ENCODE measurements around the gene RDH8. TPM values are rescaled to one million over a fixed set of nuclear protein-coding genes. Genes with fewer than 3 reads are reported as not detected.

Gene RDH8
- total and polyA plus RNA-seq, 4 donors, result not detected

DNA sequence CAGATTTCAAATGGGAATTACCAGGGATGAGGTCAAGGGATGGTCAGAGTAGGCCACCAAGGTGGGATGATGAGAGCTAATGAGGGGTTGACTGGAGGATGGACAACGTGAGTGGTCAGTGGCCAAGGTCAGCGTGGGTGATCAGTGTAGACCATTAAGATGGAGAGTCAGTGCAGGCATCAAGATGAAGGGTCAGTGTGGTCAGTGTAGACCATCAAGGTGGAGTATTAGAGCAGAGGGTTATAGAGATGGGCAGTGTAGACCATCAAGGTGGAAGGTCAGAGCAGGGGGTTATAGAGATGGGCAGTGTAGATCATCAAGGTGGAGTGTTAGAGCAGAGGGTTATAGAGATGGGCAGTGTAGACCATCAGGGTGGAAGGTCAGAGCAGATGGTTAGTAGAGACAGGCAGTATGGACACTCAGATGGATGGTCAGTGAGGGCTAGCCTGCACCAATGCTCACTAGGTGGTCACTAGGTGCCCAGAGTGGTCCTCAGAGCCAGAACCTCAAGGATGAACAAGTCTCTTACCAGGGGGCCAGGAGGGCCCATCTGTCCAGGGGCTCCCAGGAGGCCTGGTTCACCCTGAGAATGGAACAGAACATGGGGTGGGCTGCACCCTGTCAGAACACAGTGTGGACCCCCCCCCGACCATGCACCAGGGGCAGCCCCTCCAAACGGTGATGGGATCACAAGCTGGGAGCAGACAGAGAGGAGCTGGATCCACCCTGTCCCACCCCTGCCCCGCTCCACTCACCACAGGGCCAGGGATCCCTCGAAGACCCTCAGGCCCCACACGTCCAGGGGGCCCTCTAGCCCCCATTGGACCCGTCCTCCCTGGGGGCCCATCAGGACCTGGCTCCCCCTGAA is 44.2 kb upstream of the RDH8 start:
- Histone ChIP-seq H3K36me3 (ENCODE audit: control insufficient read depth in 4 of 4, insufficient read depth in 4 of 4, low read length in 4 of 4) (no peaks in the 10 kb centered on the region), H3K9me3 (ENCODE audit: control insufficient read depth in 4 of 4, insufficient read depth in 3 of 4, low read length in 3 of 4) (peaks cover 0 to 4% (median 0%) of the 10 kb centered on the region in 4 donors), H3K27ac (ENCODE audit: low read depth in 1 of 2, low read length in 1 of 2) (no peak overlapping the region), H3K4me1 (ENCODE audit: control insufficient read depth in 5 of 5, insufficient read depth in 5 of 5, low read length in 5 of 5) (no peaks in the 10 kb centered on the region), H3K27me3 (ENCODE audit: control insufficient read depth in 3 of 3, insufficient read depth in 3 of 3, low read length in 2 of 3) (peaks cover 4 to 28% (median 22%) of the 10 kb centered on the region in 3 donors), H3K4me3 (no peak overlapping the region), H3K9ac (ENCODE audit: insufficient read depth in 1 of 2, low read length in 2 of 2) (no peak overlapping the region)
- WGBS, 2 donors, result 73 to 75% methylated on average over 6 to 8 of the region's 8 CpGs
- ATAC-seq (ENCODE audit: insufficient read depth, low FRiP score) (no peak), DNase-seq (no peak)
- TF ChIP-seq, protein P1, sequence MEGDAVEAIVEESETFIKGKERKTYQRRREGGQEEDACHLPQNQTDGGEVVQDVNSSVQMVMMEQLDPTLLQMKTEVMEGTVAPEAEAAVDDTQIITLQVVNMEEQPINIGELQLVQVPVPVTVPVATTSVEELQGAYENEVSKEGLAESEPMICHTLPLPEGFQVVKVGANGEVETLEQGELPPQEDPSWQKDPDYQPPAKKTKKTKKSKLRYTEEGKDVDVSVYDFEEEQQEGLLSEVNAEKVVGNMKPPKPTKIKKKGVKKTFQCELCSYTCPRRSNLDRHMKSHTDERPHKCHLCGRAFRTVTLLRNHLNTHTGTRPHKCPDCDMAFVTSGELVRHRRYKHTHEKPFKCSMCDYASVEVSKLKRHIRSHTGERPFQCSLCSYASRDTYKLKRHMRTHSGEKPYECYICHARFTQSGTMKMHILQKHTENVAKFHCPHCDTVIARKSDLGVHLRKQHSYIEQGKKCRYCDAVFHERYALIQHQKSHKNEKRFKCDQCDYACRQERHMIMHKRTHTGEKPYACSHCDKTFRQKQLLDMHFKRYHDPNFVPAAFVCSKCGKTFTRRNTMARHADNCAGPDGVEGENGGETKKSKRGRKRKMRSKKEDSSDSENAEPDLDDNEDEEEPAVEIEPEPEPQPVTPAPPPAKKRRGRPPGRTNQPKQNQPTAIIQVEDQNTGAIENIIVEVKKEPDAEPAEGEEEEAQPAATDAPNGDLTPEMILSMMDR (IDR thresholded peaks at IDR 0.05; ENCODE audit: control extremely low read depth, extremely low read depth), result no peak

DNA sequence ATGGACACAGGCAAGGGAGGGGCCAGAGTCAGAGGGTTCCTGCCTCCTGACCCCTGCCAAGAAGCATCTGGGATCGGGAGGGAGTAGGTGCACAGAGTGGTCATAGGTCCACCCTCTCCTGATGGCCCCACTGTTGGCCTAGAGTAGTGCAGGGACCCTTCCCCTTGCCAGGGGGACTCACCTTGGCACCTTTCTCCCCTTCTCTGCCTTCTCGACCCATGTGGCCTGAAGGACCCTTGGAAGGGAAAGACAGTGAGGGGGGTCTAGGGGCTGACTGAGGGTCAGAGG is 43.7 kb upstream of the RDH8 start:
- no peak overlapping the region for H3K4me3 ChIP-seq
- TF ChIP-seq, protein P1 (IDR thresholded peaks at IDR 0.05; ENCODE audit: control extremely low read depth, extremely low read depth), result no peak
- H3K4me1 ChIP-seq (ENCODE audit: control insufficient read depth in 5 of 5, insufficient read depth in 5 of 5, low read length in 5 of 5), result no peaks in the 10 kb centered on the region
- no peaks in the 10 kb centered on the region for H3K36me3 ChIP-seq (ENCODE audit: control insufficient read depth in 4 of 4, insufficient read depth in 4 of 4, low read length in 4 of 4)
- peaks cover 0 to 4% (median 0%) of the 10 kb centered on the region in 4 donors for H3K9me3 ChIP-seq (ENCODE audit: control insufficient read depth in 4 of 4, insufficient read depth in 3 of 4, low read length in 3 of 4)
- DNase-seq (no peak), ATAC-seq (ENCODE audit: insufficient read depth, low FRiP score) (no peak)
- peaks cover 4 to 28% (median 18%) of the 10 kb centered on the region in 3 donors for H3K27me3 ChIP-seq (ENCODE audit: control insufficient read depth in 3 of 3, insufficient read depth in 3 of 3, low read length in 2 of 3)
- H3K27ac ChIP-seq (ENCODE audit: low read depth in 1 of 2, low read length in 1 of 2), result no peak overlapping the region
- no peak overlapping the region for H3K9ac ChIP-seq (ENCODE audit: insufficient read depth in 1 of 2, low read length in 2 of 2)
- WGBS, 2 donors, result 82 to 100% methylated on average over 1 to 2 of the region's 2 CpGs

DNA sequence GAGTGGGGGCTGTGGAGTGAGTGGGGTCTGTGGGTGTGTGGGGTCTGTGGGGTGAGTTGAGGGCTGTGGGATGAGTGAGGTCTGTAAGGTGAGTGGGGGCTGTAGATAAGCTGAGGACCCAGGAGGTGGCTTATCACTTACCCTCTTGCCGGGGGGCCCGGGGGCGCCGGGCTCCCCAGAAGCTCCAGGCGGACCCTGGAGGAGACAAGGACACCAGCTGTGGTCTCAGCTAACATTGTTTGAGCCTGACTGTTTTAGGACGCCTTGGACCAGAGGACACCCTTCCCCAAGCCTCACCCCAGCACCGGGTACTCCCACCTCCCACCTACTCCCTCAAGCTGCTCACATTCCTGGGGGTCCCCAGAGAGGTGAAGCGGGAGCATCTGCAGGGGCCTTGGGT is 42.8 kb upstream of the RDH8 start:
- no peak for DNase-seq

More for the DNA sequence above, 42.8 kb upstream of the RDH8 start:
- no peaks in the 10 kb centered on the region for H3K4me1 ChIP-seq (ENCODE audit: control insufficient read depth in 5 of 5, insufficient read depth in 5 of 5, low read length in 5 of 5)
- no peaks in the 10 kb centered on the region for H3K36me3 ChIP-seq (ENCODE audit: control insufficient read depth in 4 of 4, insufficient read depth in 4 of 4, low read length in 4 of 4)
- no peak overlapping the region for H3K9ac ChIP-seq (ENCODE audit: insufficient read depth in 1 of 2, low read length in 2 of 2)
- no peak overlapping the region for H3K27ac ChIP-seq (ENCODE audit: low read depth in 1 of 2, low read length in 1 of 2)
- no peak overlapping the region for H3K4me3 ChIP-seq
- H3K9me3 ChIP-seq (ENCODE audit: control insufficient read depth in 4 of 4, insufficient read depth in 3 of 4, low read length in 3 of 4), result peaks cover 0 to 4% (median 0%) of the 10 kb centered on the region in 4 donors
- ATAC-seq (ENCODE audit: insufficient read depth, low FRiP score), result no peak
- TF ChIP-seq, protein P1 (IDR thresholded peaks at IDR 0.05; ENCODE audit: control extremely low read depth, extremely low read depth), result no peak
- peaks cover 4 to 25% (median 18%) of the 10 kb centered on the region in 3 donors for H3K27me3 ChIP-seq (ENCODE audit: control insufficient read depth in 3 of 3, insufficient read depth in 3 of 3, low read length in 2 of 3)
- WGBS, 2 donors, result 67 to 83% methylated on average over 6 to 8 of the region's 8 CpGs

All from lung (tissue), 12 donors.